PFSK-1 (cell line): Measurements from ENCODE around the gene RPL19.

Source experiments
- FOXP2 ChIP-seq: optimal IDR thresholded peaks from 2 replicates; pipeline ENCODE3; 2011; ENCODE audit warnings: borderline replicate concordance, control low read depth, inconsistent platforms; ENCODE audit not compliant: insufficient read depth; ENCODE audit errors: extremely low read length, extremely low read depth
- POLR2AphosphoS5 ChIP-seq: IDR thresholded peaks from 2 replicates; pipeline ENCODE4 v1.6.1; 2012; ENCODE audit warnings: low read depth, mild to moderate bottlenecking, control low read depth, low read length, moderate library complexity
- REST ChIP-seq, 2 experiments: IDR thresholded peaks; 2 replicates each; pipeline versions ENCODE4 v1.6.1 to v1.8.0; 2011 to 2012; ENCODE audit warnings: low read depth in 2 of 2, low read length in 2 of 2, control low read depth in 1 of 2, inconsistent platforms in 1 of 2, mild to moderate bottlenecking in 1 of 2, moderate library complexity in 1 of 2; ENCODE audit not compliant: insufficient read depth in 1 of 2
- SIN3A ChIP-seq: IDR thresholded peaks from 2 replicates; pipeline ENCODE4 v1.6.1; 2012; ENCODE audit warnings: mild to moderate bottlenecking, low read length, moderate library complexity, borderline replicate concordance; ENCODE audit not compliant: insufficient read depth
- TAF1 ChIP-seq: IDR thresholded peaks from 2 replicates; pipeline ENCODE4 v1.6.1; 2012; ENCODE audit warnings: low read length, control low read depth, borderline replicate concordance; ENCODE audit not compliant: insufficient read depth

Gene RPL19

DNA sequence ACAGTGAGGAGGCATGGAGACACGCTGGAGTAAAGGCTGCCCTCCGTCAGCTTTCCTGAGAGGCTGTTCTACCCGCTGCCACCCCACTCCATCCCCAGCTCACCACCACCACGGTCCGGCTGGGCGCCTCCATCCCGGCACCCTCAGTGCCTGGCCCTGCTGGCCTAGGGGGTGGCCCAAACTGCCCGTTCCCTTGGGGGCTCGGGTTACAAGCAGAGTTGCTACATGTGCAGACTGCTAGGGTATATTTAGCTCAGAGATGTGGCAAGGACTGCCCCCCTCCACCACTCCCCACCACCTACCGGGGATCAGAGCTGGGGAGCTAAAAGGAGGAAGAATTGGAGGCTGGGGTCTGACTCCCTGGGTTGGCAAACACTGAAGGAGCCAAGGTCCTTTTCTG is 6.7 kb upstream of the RPL19 start:
- TF ChIP-seq REST (IDR thresholded peaks at IDR 0.05; ENCODE audit: insufficient read depth in 1 of 2, low read depth in 2 of 2, low read length in 2 of 2) (no peak), TAF1 (no peak), POLR2AphosphoS5 (no peak), FOXP2 (no peak), SIN3A (no peak)

- no peak for TF ChIP-seq TAF1
Measured at GRCh38 chr17:39194089-39194984, 5.7 kb upstream of the RPL19 start.

DNA sequence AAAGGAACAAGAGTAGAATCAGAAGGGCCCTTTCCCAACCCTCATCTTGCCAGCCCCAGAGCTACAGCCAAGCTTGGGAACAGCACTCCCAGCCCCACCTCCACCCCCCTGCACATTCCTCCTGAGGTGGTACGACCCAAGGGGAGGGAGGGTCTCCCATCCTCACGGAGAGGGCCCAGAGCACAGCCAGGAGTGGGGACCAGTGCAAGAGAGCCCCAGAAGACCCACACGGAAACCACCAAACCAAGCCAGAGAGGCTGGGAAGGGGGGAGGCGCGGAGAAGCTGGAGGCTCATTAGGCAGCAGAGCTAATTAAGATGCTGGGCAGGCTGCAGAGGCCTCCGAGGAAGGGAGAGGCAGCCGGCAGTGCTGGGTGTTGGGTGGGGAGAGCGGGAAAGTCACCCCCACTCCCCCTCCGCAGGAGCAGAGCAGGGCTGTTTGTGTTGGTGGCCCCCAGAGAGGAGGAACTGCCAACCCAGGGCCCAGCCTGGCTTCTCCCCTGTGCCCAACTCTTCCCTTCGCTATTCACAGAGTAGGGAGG is 5.0 kb upstream of the RPL19 start:
- TF ChIP-seq TAF1 (no peak), REST (IDR thresholded peaks at IDR 0.05; ENCODE audit: insufficient read depth in 1 of 2, low read depth in 2 of 2, low read length in 2 of 2) (no peak), FOXP2 (no peak), POLR2AphosphoS5 (no peak), SIN3A (no peak)

DNA sequence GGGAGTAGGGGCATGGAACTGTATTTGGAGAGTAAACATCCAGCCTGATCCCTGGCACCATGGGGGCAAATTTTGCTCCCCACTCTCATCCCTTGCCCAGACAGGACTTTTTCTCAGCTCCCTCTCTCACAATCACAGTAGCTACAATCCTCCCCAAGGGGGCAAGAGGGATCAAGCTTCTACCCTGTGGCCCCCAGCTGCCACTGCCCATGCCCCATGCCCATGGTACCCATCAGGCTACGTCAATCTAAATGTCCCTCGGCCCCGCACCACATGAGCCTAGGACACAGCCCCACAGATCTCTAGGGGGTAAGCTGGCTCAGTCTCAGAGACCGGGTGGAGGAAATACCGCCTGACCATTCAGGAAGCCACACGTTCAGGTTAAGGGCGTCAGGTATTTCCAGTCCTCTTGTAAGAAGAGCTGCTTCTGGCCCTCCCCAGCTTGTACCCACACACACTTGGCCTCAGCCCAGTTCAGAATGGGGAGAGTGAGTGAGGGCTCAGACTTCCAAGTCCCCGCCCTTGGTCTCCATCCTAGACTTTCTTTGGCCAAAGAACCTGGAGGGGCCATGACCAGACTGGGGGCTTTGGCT is 4.4 kb upstream of the RPL19 start:
- no peak for TF ChIP-seq FOXP2
- TF ChIP-seq POLR2AphosphoS5: no peak
- no peak for TF ChIP-seq REST (IDR thresholded peaks at IDR 0.05; ENCODE audit: insufficient read depth in 1 of 2, low read depth in 2 of 2, low read length in 2 of 2)
- no peak for TF ChIP-seq SIN3A
- TF ChIP-seq TAF1: no peak

DNA sequence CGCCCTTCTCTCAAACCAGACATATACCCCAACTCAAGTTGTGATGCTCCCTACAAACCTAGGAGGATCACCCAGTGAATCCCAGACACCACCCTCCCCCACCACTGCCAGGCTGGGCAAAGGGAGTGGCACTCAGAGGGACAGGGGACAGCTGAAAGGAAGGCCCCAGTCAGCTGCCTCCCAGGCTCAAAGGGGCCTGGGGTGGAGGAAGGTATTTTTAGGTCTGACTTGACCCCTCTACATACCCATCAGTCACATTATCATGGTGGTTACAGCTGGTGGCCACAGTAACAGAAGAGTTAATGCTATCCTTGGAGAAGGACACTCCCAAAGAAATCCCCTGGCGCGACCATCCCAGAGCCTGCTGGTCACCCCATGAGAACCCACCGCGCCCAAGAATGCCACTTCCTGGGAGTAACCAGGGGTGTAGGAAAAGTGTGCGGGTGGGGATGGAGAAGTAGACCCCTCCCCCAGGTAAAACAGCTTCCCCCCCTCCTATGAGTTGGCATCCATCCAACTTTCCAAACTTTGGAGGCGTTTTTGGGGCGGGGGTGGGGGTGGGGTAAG is 3.8 kb upstream of the RPL19 start:
- TF ChIP-seq FOXP2: no peak
- no peak for TF ChIP-seq SIN3A
- no peak for TF ChIP-seq REST (IDR thresholded peaks at IDR 0.05; ENCODE audit: insufficient read depth in 1 of 2, low read depth in 2 of 2, low read length in 2 of 2)
- no peak for TF ChIP-seq TAF1
- no peak for TF ChIP-seq POLR2AphosphoS5
